Stimulated activated naive CD8-positive, alpha-beta T cell treated with anti-CD3 and anti-CD28 coated beads, Interleukin-15, Interleukin-2, amounts not matched to agents 100 ng/mL and 50 ng/mL, for 24 hours (primary cell): ENCODE measurements around the gene SLC22A4.

ENCODE experiments used
- H3K27ac Mint-ChIP-seq: one replicate; pipeline ENCODE4 v1.8.0; 2021; ENCODE audit warnings: mild to moderate bottlenecking, mixed read lengths
- H3K27me3 Mint-ChIP-seq: one replicate; pipeline ENCODE4 v1.8.0; 2021; ENCODE audit warnings: mixed read lengths
- H3K36me3 Mint-ChIP-seq: one replicate; pipeline ENCODE4 v1.8.0; 2021; ENCODE audit warnings: low read depth, mixed read lengths
- H3K4me1 Mint-ChIP-seq: one replicate; pipeline ENCODE4 v1.8.0; 2021; ENCODE audit warnings: low read depth, mixed read lengths
- H3K4me3 Mint-ChIP-seq: one replicate; pipeline ENCODE4 v1.8.0; 2021; ENCODE audit warnings: mild to moderate bottlenecking, mixed read lengths
- H3K9me3 Mint-ChIP-seq: one replicate; pipeline ENCODE4 v1.8.0; 2021; ENCODE audit warnings: mixed read lengths

SLC22A4 gene

GRCh38 chr5:132259069-132259851, 34.9 kb upstream of the SLC22A4 start:
- peaks cover 15% of the 10 kb centered on the region for H3K27me3 Mint-ChIP-seq
- H3K36me3 Mint-ChIP-seq: no peaks in the 10 kb centered on the region
- H3K4me3 Mint-ChIP-seq: no peak overlapping the region
- H3K27ac Mint-ChIP-seq: no peak overlapping the region
- H3K4me1 Mint-ChIP-seq: peaks cover 49% of the 10 kb centered on the region
- H3K9me3 Mint-ChIP-seq: no peaks in the 10 kb centered on the region

DNA sequence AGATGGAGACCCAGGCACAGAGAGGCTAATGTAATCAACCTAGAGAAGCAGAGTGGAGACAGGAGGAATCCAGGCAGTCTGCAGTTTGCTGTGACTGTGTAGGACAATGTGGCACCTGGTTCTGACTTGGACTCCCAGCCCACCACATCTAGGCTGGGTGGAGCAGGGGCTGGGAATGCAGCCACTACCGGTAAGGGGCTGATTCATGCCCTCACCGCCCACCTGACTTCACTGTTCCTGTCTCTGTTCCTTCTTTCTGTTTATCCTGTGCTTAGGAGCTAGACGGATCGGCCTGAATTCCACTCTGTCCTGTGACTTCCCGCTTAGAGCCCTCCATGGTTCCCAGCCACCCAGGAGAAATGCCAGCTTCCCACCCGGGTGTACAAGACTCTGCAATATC, 34.1 kb upstream of the SLC22A4 start:
- no peaks in the 10 kb centered on the region for H3K36me3 Mint-ChIP-seq
- peak overlapping the region; percentile 84 for H3K27ac Mint-ChIP-seq
- H3K9me3 Mint-ChIP-seq: no peaks in the 10 kb centered on the region
- H3K4me1 Mint-ChIP-seq: peaks cover 57% of the 10 kb centered on the region
- H3K27me3 Mint-ChIP-seq: peaks cover 11% of the 10 kb centered on the region
- peak overlapping the region; percentile 31 for H3K4me3 Mint-ChIP-seq

GRCh38 chr5:132260714-132261551, 33.3 kb upstream of the SLC22A4 start:
- Mint-ChIP-seq H3K4me3 (peak overlapping the region; percentile 31), H3K27me3 (peaks cover 8% of the 10 kb centered on the region), H3K27ac (peak overlapping the region; percentile 84), H3K4me1 (peaks cover 61% of the 10 kb centered on the region), H3K9me3 (no peaks in the 10 kb centered on the region), H3K36me3 (no peaks in the 10 kb centered on the region)

GRCh38 chr5:132261881-132262845, 32.0 kb upstream of the SLC22A4 start:
- Mint-ChIP-seq H3K4me3 (no peak overlapping the region), H3K36me3 (no peaks in the 10 kb centered on the region), H3K27ac (peak overlapping the region; percentile 17), H3K27me3 (no peaks in the 10 kb centered on the region), H3K4me1 (peaks cover 61% of the 10 kb centered on the region), H3K9me3 (no peaks in the 10 kb centered on the region)

DNA sequence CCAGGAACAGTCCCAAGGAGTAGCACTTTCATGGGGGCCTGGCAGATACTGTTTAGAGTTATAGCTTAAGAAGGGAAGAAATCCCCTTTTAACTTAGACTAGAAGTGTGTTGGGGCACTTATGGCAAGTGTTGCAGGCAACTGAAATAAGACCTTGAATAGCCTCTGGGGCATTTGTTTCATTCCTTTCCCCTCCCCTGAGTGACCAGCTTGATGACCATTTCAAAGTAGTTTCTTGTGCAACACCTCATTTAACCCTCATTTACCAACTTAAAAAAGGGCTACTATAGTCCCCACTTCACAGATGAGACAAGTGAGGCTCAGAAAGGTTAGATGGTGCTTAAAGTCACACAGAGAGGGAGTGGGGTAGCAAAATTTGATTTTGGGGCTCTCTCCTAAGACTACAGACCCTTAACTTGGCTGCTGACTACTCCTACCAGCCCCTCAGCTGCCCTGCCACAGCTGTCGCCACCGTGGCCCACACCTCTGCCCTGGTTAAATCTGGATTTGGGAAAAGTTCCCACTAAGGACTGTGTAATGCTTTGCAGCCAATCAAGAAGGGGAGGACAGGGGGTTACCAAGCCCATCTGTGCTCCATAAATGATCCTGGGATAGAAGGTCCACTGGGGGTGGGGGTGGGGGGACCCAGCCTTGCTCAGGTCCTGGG, 31.2 kb upstream of the SLC22A4 start:
- peak overlapping the region; percentile 75 for H3K27ac Mint-ChIP-seq

GRCh38 chr5:132263548-132264261, 30.5 kb upstream of the SLC22A4 start:
- Mint-ChIP-seq H3K9me3 (no peaks in the 10 kb centered on the region), H3K36me3 (no peaks in the 10 kb centered on the region), H3K27me3 (no peaks in the 10 kb centered on the region), H3K4me1 (peaks cover 76% of the 10 kb centered on the region), H3K4me3 (no peak overlapping the region), H3K27ac (peak overlapping the region; percentile 75)

More for the DNA sequence above, 31.2 kb upstream of the SLC22A4 start:
- H3K9me3 Mint-ChIP-seq: no peaks in the 10 kb centered on the region
- no peaks in the 10 kb centered on the region for H3K27me3 Mint-ChIP-seq
- H3K4me3 Mint-ChIP-seq: no peak overlapping the region
- H3K4me1 Mint-ChIP-seq: peaks cover 69% of the 10 kb centered on the region
- H3K36me3 Mint-ChIP-seq: no peaks in the 10 kb centered on the region

DNA sequence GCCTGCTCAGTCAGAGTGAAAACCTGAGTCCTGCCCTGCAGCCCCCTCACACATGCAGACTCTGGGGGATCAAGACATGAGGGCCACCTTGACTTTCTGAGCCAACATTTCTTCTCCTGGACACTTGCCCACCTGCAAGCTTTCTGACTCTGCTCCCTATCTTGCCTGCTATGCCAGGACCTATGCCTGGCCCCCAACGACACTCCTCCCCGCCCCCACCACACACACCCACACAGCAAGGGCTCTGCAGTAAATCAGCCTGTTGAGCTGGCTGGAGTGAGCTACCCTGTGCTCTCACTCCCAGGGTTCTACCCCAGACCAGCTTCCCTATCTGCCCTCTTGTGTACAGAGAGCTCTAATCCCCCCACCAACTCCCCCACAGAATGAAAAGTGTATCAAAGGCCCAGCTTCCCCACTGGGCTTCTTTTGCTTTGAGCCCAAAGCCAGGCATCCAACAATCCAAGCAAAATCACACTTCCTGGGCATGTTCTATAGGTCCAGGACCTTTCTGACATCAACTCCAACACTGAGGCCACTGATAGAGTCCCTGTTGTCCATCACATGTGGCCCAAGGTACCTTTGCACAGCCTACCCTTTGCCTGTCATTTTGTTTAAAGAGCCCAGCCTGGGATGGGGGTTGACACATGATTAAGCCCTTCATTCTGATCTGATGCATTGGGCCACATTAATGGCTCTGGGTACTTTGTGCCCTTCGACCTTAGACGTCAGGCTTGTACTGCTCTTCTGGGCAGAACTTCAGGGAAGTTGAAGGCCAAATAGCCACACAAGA, 29.5 kb upstream of the SLC22A4 start:
- Mint-ChIP-seq H3K9me3 (no peaks in the 10 kb centered on the region), H3K27me3 (no peaks in the 10 kb centered on the region), H3K27ac (peak overlapping the region; percentile 75), H3K4me3 (no peak overlapping the region), H3K4me1 (peaks cover 76% of the 10 kb centered on the region), H3K36me3 (no peaks in the 10 kb centered on the region)

GRCh38 chr5:132265336-132266030, 28.7 kb upstream of the SLC22A4 start:
- Mint-ChIP-seq H3K27me3 (no peaks in the 10 kb centered on the region), H3K36me3 (no peaks in the 10 kb centered on the region), H3K4me1 (peaks cover 69% of the 10 kb centered on the region)

DNA sequence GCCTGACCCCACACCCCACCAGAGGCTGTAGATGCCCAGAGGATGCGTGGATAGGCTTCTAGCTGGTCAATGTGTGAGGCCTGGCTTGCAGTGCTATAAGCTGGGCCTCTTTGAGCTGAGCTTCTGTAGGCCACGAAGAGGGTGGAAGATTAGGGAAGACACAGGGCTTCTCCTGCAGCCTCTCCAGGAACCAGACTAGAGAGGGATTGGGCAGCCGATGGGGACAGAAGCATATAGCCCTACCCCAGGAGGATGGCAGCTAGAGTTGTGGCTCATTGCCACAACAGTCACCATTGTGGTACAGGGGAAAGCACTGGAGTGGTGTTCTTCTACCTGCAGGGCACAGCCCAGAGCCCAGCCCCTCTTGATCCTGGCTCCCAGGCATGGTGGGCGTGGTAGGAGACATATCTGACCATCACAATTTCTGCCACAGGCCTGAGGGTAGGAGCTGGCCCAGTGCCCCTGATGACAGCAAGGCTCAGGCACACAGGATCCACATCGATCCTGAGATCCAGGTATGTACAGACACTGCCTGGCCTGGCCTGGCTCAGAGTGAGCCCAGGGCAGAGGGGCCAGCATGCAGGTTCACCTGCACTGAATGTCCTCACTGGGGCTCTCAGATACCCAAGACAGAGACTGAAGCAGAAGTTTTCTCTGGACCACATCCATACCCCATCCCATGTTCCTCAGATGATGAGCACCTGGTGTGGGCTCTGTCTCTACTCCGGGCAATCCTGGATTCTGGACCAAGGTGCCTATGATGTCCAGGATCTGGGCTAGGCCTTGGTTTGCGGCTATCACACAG, 28.0 kb upstream of the SLC22A4 start:
- Mint-ChIP-seq H3K4me1 (peaks cover 62% of the 10 kb centered on the region), H3K9me3 (no peaks in the 10 kb centered on the region), H3K27ac (no peak overlapping the region), H3K27me3 (no peaks in the 10 kb centered on the region), H3K36me3 (no peaks in the 10 kb centered on the region), H3K4me3 (no peak overlapping the region)

More at GRCh38 chr5:132265336-132266030, 28.7 kb upstream of the SLC22A4 start:
- no peak overlapping the region for H3K4me3 Mint-ChIP-seq
- no peak overlapping the region for H3K27ac Mint-ChIP-seq
- H3K9me3 Mint-ChIP-seq: no peaks in the 10 kb centered on the region

GRCh38 chr5:132266836-132267160, 27.4 kb upstream of the SLC22A4 start:
- Mint-ChIP-seq H3K9me3 (no peaks in the 10 kb centered on the region), H3K27ac (no peak overlapping the region), H3K4me3 (no peak overlapping the region), H3K27me3 (no peaks in the 10 kb centered on the region), H3K36me3 (no peaks in the 10 kb centered on the region), H3K4me1 (peaks cover 57% of the 10 kb centered on the region)

GRCh38 chr5:132267166-132267739, 26.9 kb upstream of the SLC22A4 start:
- no peak overlapping the region for H3K4me3 Mint-ChIP-seq
- no peaks in the 10 kb centered on the region for H3K27me3 Mint-ChIP-seq
- H3K36me3 Mint-ChIP-seq: no peaks in the 10 kb centered on the region
- peaks cover 54% of the 10 kb centered on the region for H3K4me1 Mint-ChIP-seq
- H3K9me3 Mint-ChIP-seq: no peaks in the 10 kb centered on the region
- H3K27ac Mint-ChIP-seq: peak overlapping the region; percentile 73
